T-helper 2 cell treated with Interferon-gamma antibody and Interleukin-4, amounts not matched to agents 5 μg/mL and 100 μg/mL, for 36 hours (primary cell): ENCODE measurements around the gene LDLR.
"Not testable (repeated sequence)": the region's sequence is repeated elsewhere in the genome, so short reads cannot be mapped to it uniquely, and the experiment has no call there.

Experiments used
- DNase-seq: peaks from one replicate; pipeline ENCODE4 v3.0.0; 2021; ENCODE audit warnings: low spot score
- H3K27ac Mint-ChIP-seq: one replicate; pipeline ENCODE4 v1.8.0; 2021; ENCODE audit warnings: mild to moderate bottlenecking, mixed read lengths
- H3K27me3 Mint-ChIP-seq: one replicate; pipeline ENCODE4 v1.8.0; 2021; ENCODE audit warnings: low read depth, mixed read lengths
- H3K36me3 Mint-ChIP-seq: one replicate; pipeline ENCODE4 v1.8.0; 2021; ENCODE audit warnings: low read depth, mixed read lengths
- H3K4me1 Mint-ChIP-seq: one replicate; pipeline ENCODE4 v1.8.0; 2021; ENCODE audit warnings: low read depth, mixed read lengths
- H3K4me3 Mint-ChIP-seq: one replicate; pipeline ENCODE4 v1.8.0; 2022; ENCODE audit warnings: mild to moderate bottlenecking, moderate library complexity, mixed read lengths
- H3K9me3 Mint-ChIP-seq: one replicate; pipeline ENCODE4 v1.8.0; 2021; ENCODE audit warnings: mixed read lengths

The LDLR gene

GRCh38 chr19:11101057-11101456 lies 11.8 kb downstream of the LDLR start:
- Mint-ChIP-seq H3K27me3 (no peaks in the 10 kb centered on the region), H3K4me3 (no peak overlapping the region), H3K27ac (no peak overlapping the region), H3K36me3 (peaks cover 66% of the 10 kb centered on the region), H3K4me1 (peaks cover 24% of the 10 kb centered on the region), H3K9me3 (peaks cover 4% of the 10 kb centered on the region)
- no peak for DNase-seq

GRCh38 chr19:11102944-11103343 lies 13.7 kb downstream of the LDLR start:
- Mint-ChIP-seq H3K27me3 (no peaks in the 10 kb centered on the region), H3K9me3 (peaks cover 4% of the 10 kb centered on the region), H3K4me1 (peaks cover 13% of the 10 kb centered on the region), H3K36me3 (peaks cover 58% of the 10 kb centered on the region), H3K4me3 (no peak overlapping the region), H3K27ac (no peak overlapping the region)
- no peak for DNase-seq

- peaks cover 13% of the 10 kb centered on the region for H3K4me1 Mint-ChIP-seq
- H3K4me3 Mint-ChIP-seq, H3K27me3 Mint-ChIP-seq, DNase-seq, H3K9me3 Mint-ChIP-seq, H3K27ac Mint-ChIP-seq: not testable (repeated sequence)
- H3K36me3 Mint-ChIP-seq = peaks cover 62% of the 10 kb centered on the region
Observed at GRCh38 chr19:11103667-11104066, 14.4 kb downstream of the LDLR start.

GRCh38 chr19:11105014-11105636 lies 15.9 kb downstream of the LDLR start:
- no peak for DNase-seq
- H3K9me3 Mint-ChIP-seq = no peaks in the 10 kb centered on the region
- no peaks in the 10 kb centered on the region for H3K27me3 Mint-ChIP-seq
- no peak overlapping the region for H3K27ac Mint-ChIP-seq
- peaks cover 56% of the 10 kb centered on the region for H3K36me3 Mint-ChIP-seq
- H3K4me1 Mint-ChIP-seq = peaks cover 3% of the 10 kb centered on the region
- H3K4me3 Mint-ChIP-seq = no peak overlapping the region

GRCh38 chr19:11106477-11106876 lies 17.2 kb downstream of the LDLR start:
- peaks cover 56% of the 10 kb centered on the region for H3K36me3 Mint-ChIP-seq
- H3K9me3 Mint-ChIP-seq = no peaks in the 10 kb centered on the region
- H3K4me1 Mint-ChIP-seq = no peaks in the 10 kb centered on the region

GRCh38 chr19:11108746-11109145 lies 19.5 kb downstream of the LDLR start:
- no peak for DNase-seq
- peaks cover 50% of the 10 kb centered on the region for H3K36me3 Mint-ChIP-seq
- no peak overlapping the region for H3K27ac Mint-ChIP-seq
- no peaks in the 10 kb centered on the region for H3K4me1 Mint-ChIP-seq
- H3K9me3 Mint-ChIP-seq = no peaks in the 10 kb centered on the region
- H3K4me3 Mint-ChIP-seq = no peak overlapping the region
- no peaks in the 10 kb centered on the region for H3K27me3 Mint-ChIP-seq

More at GRCh38 chr19:11106477-11106876, 17.2 kb downstream of the LDLR start:
- H3K4me3 Mint-ChIP-seq = no peak overlapping the region
- no peaks in the 10 kb centered on the region for H3K27me3 Mint-ChIP-seq
- DNase-seq = no peak
- no peak overlapping the region for H3K27ac Mint-ChIP-seq

GRCh38 chr19:11111117-11111770 lies 22.0 kb downstream of the LDLR start:
- Mint-ChIP-seq H3K27me3 (no peaks in the 10 kb centered on the region), H3K36me3 (peaks cover 57% of the 10 kb centered on the region), H3K4me3 (no peak overlapping the region), H3K9me3 (no peaks in the 10 kb centered on the region), H3K4me1 (no peaks in the 10 kb centered on the region), H3K27ac (no peak overlapping the region)
- DNase-seq = no peak

- Mint-ChIP-seq H3K27me3 (no peaks in the 10 kb centered on the region), H3K27ac (no peak overlapping the region), H3K4me3 (no peak overlapping the region), H3K9me3 (no peaks in the 10 kb centered on the region), H3K36me3 (peaks cover 58% of the 10 kb centered on the region), H3K4me1 (no peaks in the 10 kb centered on the region)
- no peak for DNase-seq
Observed at GRCh38 chr19:11111771-11112144, 22.5 kb downstream of the LDLR start.

- Mint-ChIP-seq H3K27me3 (no peaks in the 10 kb centered on the region), H3K27ac (no peak overlapping the region), H3K36me3 (peaks cover 66% of the 10 kb centered on the region), H3K9me3 (no peaks in the 10 kb centered on the region), H3K4me3 (no peak overlapping the region), H3K4me1 (no peaks in the 10 kb centered on the region)
- DNase-seq = no peak
Observed at GRCh38 chr19:11113140-11113708, 24.0 kb downstream of the LDLR start.

- H3K4me3 Mint-ChIP-seq = no peak overlapping the region
- no peaks in the 10 kb centered on the region for H3K9me3 Mint-ChIP-seq
- DNase-seq = no peak
- no peak overlapping the region for H3K27ac Mint-ChIP-seq
- peaks cover 70% of the 10 kb centered on the region for H3K36me3 Mint-ChIP-seq
- H3K4me1 Mint-ChIP-seq = no peaks in the 10 kb centered on the region
- H3K27me3 Mint-ChIP-seq = no peaks in the 10 kb centered on the region
Observed at GRCh38 chr19:11115042-11115441, 25.8 kb downstream of the LDLR start.

GRCh38 chr19:11115895-11116446 lies 26.7 kb downstream of the LDLR start:
- Mint-ChIP-seq H3K27ac (no peak overlapping the region), H3K9me3 (no peaks in the 10 kb centered on the region), H3K27me3 (no peaks in the 10 kb centered on the region), H3K36me3 (peaks cover 74% of the 10 kb centered on the region), H3K4me3 (no peak overlapping the region), H3K4me1 (no peaks in the 10 kb centered on the region)
- no peak for DNase-seq

- Mint-ChIP-seq H3K27ac (no peak overlapping the region), H3K4me1 (no peaks in the 10 kb centered on the region), H3K9me3 (no peaks in the 10 kb centered on the region), H3K4me3 (no peak overlapping the region), H3K36me3 (peaks cover 73% of the 10 kb centered on the region), H3K27me3 (no peaks in the 10 kb centered on the region)
- no peak for DNase-seq
Observed at GRCh38 chr19:11116507-11116906, 27.2 kb downstream of the LDLR start.

- peaks cover 59% of the 10 kb centered on the region for H3K36me3 Mint-ChIP-seq
- H3K4me3 Mint-ChIP-seq, H3K27me3 Mint-ChIP-seq: not testable (repeated sequence)
Observed at GRCh38 chr19:11121963-11122362, 32.7 kb downstream of the LDLR start.

GRCh38 chr19:11123114-11123513 lies 33.9 kb downstream of the LDLR start:
- DNase-seq = no peak
- Mint-ChIP-seq H3K4me3 (no peak overlapping the region), H3K27ac (no peak overlapping the region), H3K27me3 (no peaks in the 10 kb centered on the region), H3K36me3 (peaks cover 58% of the 10 kb centered on the region), H3K4me1 (peaks cover 2% of the 10 kb centered on the region), H3K9me3 (no peaks in the 10 kb centered on the region)

More at GRCh38 chr19:11121963-11122362, 32.7 kb downstream of the LDLR start:
- DNase-seq, H3K9me3 Mint-ChIP-seq, H3K4me1 Mint-ChIP-seq, H3K27ac Mint-ChIP-seq: not testable (repeated sequence)
